PC-9 (cell line): ENCODE measurements around the gene TMEM179B. TPM values are rescaled to one million over a fixed set of nuclear protein-coding genes. Genes with fewer than 3 reads are reported as not detected.

Experiments used
- BruUV-seq: library from RNA; stranded (reverse); fragments of 400-500 nt; replicated peaks from 2 replicates; lab custom pipeline; 2021; lab: Mats Ljungman, UMichigan
- CTCF ChIA-PET: fragments of 300-600 bp; sonication (Branson Sonifier 250); formaldehyde crosslinking; loops from one replicate; lab custom pipeline; 2022; ENCODE audit warnings: antibody characterized with exemption; lab: Charles Lee
- POLR2A ChIA-PET: fragments of 300-600 bp; sonication (Branson Sonifier 250); formaldehyde crosslinking; loops from one replicate; lab custom pipeline; 2022; ENCODE audit warnings: antibody characterized with exemption; ENCODE audit not compliant: unreplicated experiment; lab: Charles Lee
- DNase-seq, 2 experiments: peaks; one replicate each; pipeline versions ENCODE4 v3.0.0 to v3.0.0-alpha.2; 2015 to 2022; ENCODE audit warnings: mixed read lengths in 1 of 2
- H2AFZ ChIP-seq: fragments of 200-600 bp; sonication (generic); 2 replicates; pipeline ENCODE4 v1.8.1; 2017; ENCODE audit warnings: antibody characterized with exemption
- H3F3A ChIP-seq: fragments of 200-600 bp; sonication (generic); 2 replicates; pipeline ENCODE4 v1.8.1; 2017; ENCODE audit warnings: antibody characterized with exemption, mild to moderate bottlenecking, low read depth; ENCODE audit not compliant: insufficient read depth
- H3K27ac ChIP-seq: fragments of 200-600 bp; sonication (generic); 2 replicates; pipeline ENCODE4 v1.6.1; 2016; ENCODE audit warnings: mixed run types
- H3K27me3 ChIP-seq: fragments of 200-600 bp; sonication (generic); 2 replicates; pipeline ENCODE4 v1.6.1; 2016; ENCODE audit warnings: low read depth, mixed run types; ENCODE audit not compliant: insufficient read depth
- H3K36me3 ChIP-seq: fragments of 200-600 bp; sonication (generic); 2 replicates; pipeline ENCODE4 v1.6.1; 2016; ENCODE audit warnings: low read depth, mixed run types
- H3K4me1 ChIP-seq: fragments of 200-600 bp; sonication (generic); replicated peaks from 2 replicates; pipeline ENCODE4 v1.6.1; 2016; ENCODE audit warnings: mixed run types; ENCODE audit not compliant: insufficient read depth
- H3K4me2 ChIP-seq: fragments of 200-600 bp; sonication (generic); 2 replicates; pipeline ENCODE4 v1.6.1; 2017; ENCODE audit warnings: mixed run types
- H3K4me3 ChIP-seq: fragments of 200-600 bp; sonication (generic); 2 replicates; pipeline ENCODE4 v1.6.1; 2016; ENCODE audit warnings: mixed run types
- H3K79me2 ChIP-seq: fragments of 200-600 bp; sonication (generic); 2 replicates; pipeline ENCODE4 v1.6.1; 2017; ENCODE audit warnings: low read depth, mixed run types
- H3K9me2 ChIP-seq: fragments of 200-600 bp; sonication (generic); 2 replicates; pipeline ENCODE4 v1.8.1; 2017; ENCODE audit warnings: mild to moderate bottlenecking; ENCODE audit not compliant: insufficient read depth
- H3K9me3 ChIP-seq: fragments of 200-600 bp; sonication (generic); 2 replicates; pipeline ENCODE4 v1.8.1; 2016; ENCODE audit warnings: low read depth; ENCODE audit not compliant: insufficient read depth
- H4K20me1 ChIP-seq: fragments of 200-600 bp; sonication (generic); 2 replicates; pipeline ENCODE4 v1.8.1; 2017; ENCODE audit not compliant: insufficient read depth
- CTCF ChIP-seq: fragments of 200-600 bp; sonication (generic); conservative IDR thresholded peaks from 2 replicates; pipeline ENCODE4 v1.6.1; 2017; ENCODE audit warnings: mixed run types, antibody characterized with exemption, mild to moderate bottlenecking, moderate library complexity
- EZH2 ChIP-seq: fragments of 200-600 bp; sonication (generic); IDR thresholded peaks from 2 replicates; pipeline ENCODE4 v1.8.0; 2017; ENCODE audit warnings: antibody characterized with exemption, low read depth
- intact Hi-C: fragments of 100-400 bp; cut with micrococcal nuclease; formaldehyde crosslinking; loops from one replicate; pipeline ENCODE4 v1.10.0; 2022; ENCODE audit not compliant: unreplicated experiment
- total RNA-seq: library from RNA; stranded (reverse); gene quantifications from 2 replicates; pipeline ENCODE4 v1.2.3, GENCODE V29; 2021

TMEM179B gene
- total RNA-seq, 1 experiment from 2014 or later, result 45.5 TPM

DNA sequence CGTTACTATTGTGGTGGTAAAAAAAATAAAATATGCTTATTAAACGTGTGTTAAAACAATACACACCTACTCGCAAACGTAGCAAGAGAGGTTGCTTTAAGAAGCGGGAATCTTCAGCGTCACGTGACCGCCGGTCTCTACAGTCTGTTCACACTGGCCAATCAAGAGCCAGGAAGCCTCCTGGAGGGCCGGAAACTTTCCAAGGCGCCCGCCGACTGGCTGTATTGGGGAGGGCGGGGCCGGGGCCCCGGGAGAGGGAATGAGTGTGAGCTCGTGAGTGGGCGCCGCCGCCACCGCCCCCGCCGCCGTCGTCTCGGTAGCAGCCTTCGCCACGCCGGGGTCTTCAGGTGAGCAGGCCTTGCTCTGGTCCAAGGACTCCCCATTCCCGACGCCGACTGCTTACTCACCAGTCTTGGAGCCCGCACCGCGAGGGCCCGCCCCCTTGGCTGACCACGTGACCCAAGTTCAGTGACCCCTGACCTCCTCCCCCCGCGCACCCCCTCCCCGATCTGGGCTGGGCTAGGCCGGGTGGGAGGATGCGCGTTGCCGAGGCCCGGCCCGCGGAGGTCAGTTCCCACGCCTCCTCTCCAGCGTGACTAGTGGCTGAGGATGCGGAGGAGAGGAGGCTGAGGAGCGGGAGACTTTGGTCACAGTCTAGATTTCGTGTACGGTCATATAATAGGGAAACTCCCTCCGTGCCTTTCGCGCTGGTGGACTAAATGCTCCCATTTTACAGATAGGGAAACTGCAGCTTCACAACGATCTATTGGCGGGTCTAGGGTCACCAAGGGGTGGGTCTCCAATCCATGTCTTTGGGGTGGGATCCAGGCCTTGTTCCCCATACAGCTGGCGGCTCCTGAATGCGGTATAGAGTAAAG lies 15.8 kb upstream of the TMEM179B start, which contains the start of gene TAF6L:
Gene TAF6L (plus strand): TSS at position 253 of the 878 bp plus-strand sequence. CDS start 4,388 bp downstream, outside the sequence.
- Histone ChIP-seq H3K36me3 (0 out of 2 replicates have a peak, but pooled peaks cover 13% of the 10 kb centered on the region), H3K4me1 (peaks cover 14% of the 10 kb centered on the region), H3K9me3 (no peaks in the 10 kb centered on the region), H3K79me2 (peaks cover 23% of the 10 kb centered on the region), H3K27me3 (no peaks in the 10 kb centered on the region), H3K9me2 (no peaks in the 10 kb centered on the region), H3K4me3 (peak within 1 kb of the TSS; percentile 59), H3K4me2 (peak within 1 kb of the TSS; percentile 84), H3K27ac (peak within 1 kb of the TSS; percentile 77), H2AFZ (peak within 1 kb of the TSS; percentile 85), H4K20me1 (no peaks in the 10 kb centered on the region), H3F3A (peaks cover 52% of the 10 kb centered on the region)
- ChIA-PET CTCF (interaction anchor here (0.5 to 1.8 kb wide), 4 partner anchors 15 to 103 kb away, joined by 4 to 7 read pairs (median 5); partner anchors contain the start of gene ZBTB3), POLR2A (interaction anchor here (0.5 to 1.2 kb wide), 16 partner anchors 10 to 1968 kb away, joined by 3 to 38 read pairs (median 4); partner anchors contain the start of genes C11orf98, CSKMT, GANAB and HNRNPUL2)
- TF ChIP-seq CTCF, result no peak
- TF ChIP-seq EZH2, result no peak
- intact Hi-C loops, result loop anchor here (1.0 kb wide), 1 partner anchor 43 kb away; the partner anchor contains the start of gene TTC9C
- BruUV-seq, result TSS peak; percentile 27
- peak; percentile 95 to 97 for DNase-seq

DNA sequence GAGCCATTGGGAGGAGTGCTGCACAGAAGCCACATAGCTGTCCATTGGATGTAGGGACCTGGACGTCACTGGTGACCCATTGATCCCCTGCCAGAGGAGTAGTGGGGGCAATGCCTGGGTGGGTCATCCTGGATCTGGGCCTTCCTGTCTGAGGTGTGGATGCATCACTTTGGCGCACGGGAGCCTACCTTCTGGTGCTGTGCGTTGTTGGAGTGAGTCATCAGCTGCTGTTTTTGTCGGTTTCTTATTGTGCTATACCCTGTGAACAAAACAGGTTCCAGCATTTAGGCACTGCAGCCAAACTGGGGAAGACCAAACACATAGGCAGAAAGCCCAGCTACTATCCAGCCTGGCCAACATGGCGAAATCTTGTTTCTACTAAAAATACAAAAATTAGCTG lies 12.8 kb upstream of the TMEM179B start:
- Histone ChIP-seq H3K36me3 (0 out of 2 replicates have a peak, but pooled peaks cover 6% of the 10 kb centered on the region), H3K79me2 (peaks cover 23% of the 10 kb centered on the region), H3K27ac (no peak overlapping the region), H2AFZ (no peak overlapping the region), H3K4me1 (peaks cover 14% of the 10 kb centered on the region), H3K9me3 (no peaks in the 10 kb centered on the region), H3K9me2 (no peaks in the 10 kb centered on the region), H3K4me2 (no peak overlapping the region), H3K27me3 (no peaks in the 10 kb centered on the region), H3K4me3 (no peak overlapping the region), H3F3A (peaks cover 31% of the 10 kb centered on the region), H4K20me1 (no peaks in the 10 kb centered on the region)
- ChIA-PET POLR2A (no interaction called here), CTCF (interaction anchor here (0.6 to 1.4 kb wide), 2 partner anchors 12 to 1002 kb away, joined by 4 to 18 read pairs; no protein-coding TSS in a partner anchor)
- no TSS peak for BruUV-seq
- TF ChIP-seq EZH2, result no peak
- TF ChIP-seq CTCF, result no peak
- DNase-seq, result no peak
- intact Hi-C loops, result no loop called here

DNA sequence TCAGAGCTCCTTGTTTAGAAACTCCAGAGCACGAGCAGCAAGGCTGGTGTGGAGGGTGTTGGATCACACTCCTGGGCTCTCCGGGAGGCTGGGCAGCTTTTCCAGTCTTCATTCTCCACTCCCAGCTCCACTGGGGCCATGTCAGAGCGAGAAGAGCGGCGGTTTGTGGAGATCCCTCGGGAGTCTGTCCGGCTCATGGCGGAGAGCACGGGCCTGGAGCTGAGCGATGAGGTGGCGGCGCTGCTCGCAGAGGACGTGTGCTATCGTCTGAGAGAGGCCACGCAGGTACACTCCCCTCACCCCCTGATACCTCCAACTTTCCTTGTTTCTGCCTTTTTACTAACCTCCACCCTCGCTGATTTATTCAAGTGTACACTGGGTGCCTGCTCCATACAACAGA lies 11.6 kb upstream of the TMEM179B start:
- intact Hi-C loops, result no loop called here
- no peak for TF ChIP-seq CTCF
- no peak for TF ChIP-seq EZH2

More for the DNA sequence above, 11.6 kb upstream of the TMEM179B start:
- Histone ChIP-seq H3K4me1 (peaks cover 11% of the 10 kb centered on the region), H3K27me3 (no peaks in the 10 kb centered on the region), H3K9me3 (no peaks in the 10 kb centered on the region), H3K4me2 (no peak overlapping the region), H4K20me1 (no peaks in the 10 kb centered on the region), H3K27ac (no peak overlapping the region), H3K79me2 (peaks cover 23% of the 10 kb centered on the region), H3K4me3 (no peak overlapping the region), H3K9me2 (no peaks in the 10 kb centered on the region), H3F3A (peaks cover 19% of the 10 kb centered on the region), H3K36me3 (0 out of 2 replicates have a peak, but pooled peaks cover 6% of the 10 kb centered on the region), H2AFZ (no peak overlapping the region)
- DNase-seq, result no peak
- ChIA-PET CTCF (interaction anchor here (1.4 kb wide), 1 partner anchor 11 kb away, joined by 18 read pairs; no protein-coding TSS in a partner anchor), POLR2A (no interaction called here)
- BruUV-seq, result no TSS peak
